ENCODE measurements around the gene RABGAP1L. TPM values are rescaled to one million over a fixed set of nuclear protein-coding genes. Genes with fewer than 3 reads are reported as not detected.
"Not testable (repeated sequence)": the region's sequence is repeated elsewhere in the genome, so short reads cannot be mapped to it uniquely, and the experiment has no call there.

The RABGAP1L gene
- polyA plus RNA-seq, 4 donors: 20.6 to 53.9 (median 25.1) TPM

DNA sequence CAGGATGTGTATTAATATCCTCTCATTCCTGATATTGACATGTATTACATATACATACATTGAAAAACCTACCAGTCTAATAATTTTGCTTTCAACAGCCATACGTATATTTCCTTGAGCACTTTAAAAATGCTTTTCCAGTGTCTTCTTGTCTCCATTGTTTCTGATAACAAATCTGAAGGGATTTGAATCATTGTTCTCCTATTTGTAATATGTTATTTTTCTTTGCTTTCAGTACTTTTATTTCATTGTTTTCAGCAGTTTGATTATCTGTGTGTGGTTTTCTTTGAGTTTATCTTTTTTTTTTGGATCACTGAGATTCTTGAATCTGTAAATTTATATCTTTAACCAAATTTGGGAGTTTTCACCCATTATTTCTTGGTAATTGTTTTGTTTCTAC lies 65.3 kb downstream of the RABGAP1L start:
- peak; percentile 33 for FAIRE-seq
- Histone ChIP-seq H3K36me3 (ENCODE audit: control insufficient read depth in 3 of 3, insufficient read depth in 2 of 3, low read depth in 1 of 3, low read length in 3 of 3) (peaks cover 3 to 14% (median 10%) of the 10 kb centered on the region in 3 donors), H3K27me3 (ENCODE audit: control insufficient read depth in 3 of 3, insufficient read depth in 3 of 3, low read length in 3 of 3) (no peaks in the 10 kb centered on the region), H3K4me1 (ENCODE audit: control insufficient read depth in 3 of 3, insufficient read depth in 2 of 3, low read depth in 1 of 3, low read length in 2 of 3) (no peaks in the 10 kb centered on the region), H3K9me3 (ENCODE audit: control insufficient read depth in 2 of 2, insufficient read depth in 1 of 2, low read depth in 1 of 2, low read length in 1 of 2) (peaks cover 0 to 4% of the 10 kb centered on the region in 2 donors), H3K27ac (ENCODE audit: low read depth in 1 of 3, low read length in 2 of 3) (no peak overlapping the region), H3K4me3 (ENCODE audit: low read depth in 1 of 3, low read length in 3 of 3) (no peak overlapping the region)
- no peak for DNase-seq
- WGBS, 3 donors: 93 to 100% (median 95%) methylated on average over 1 of the region's 1 CpG

DNA sequence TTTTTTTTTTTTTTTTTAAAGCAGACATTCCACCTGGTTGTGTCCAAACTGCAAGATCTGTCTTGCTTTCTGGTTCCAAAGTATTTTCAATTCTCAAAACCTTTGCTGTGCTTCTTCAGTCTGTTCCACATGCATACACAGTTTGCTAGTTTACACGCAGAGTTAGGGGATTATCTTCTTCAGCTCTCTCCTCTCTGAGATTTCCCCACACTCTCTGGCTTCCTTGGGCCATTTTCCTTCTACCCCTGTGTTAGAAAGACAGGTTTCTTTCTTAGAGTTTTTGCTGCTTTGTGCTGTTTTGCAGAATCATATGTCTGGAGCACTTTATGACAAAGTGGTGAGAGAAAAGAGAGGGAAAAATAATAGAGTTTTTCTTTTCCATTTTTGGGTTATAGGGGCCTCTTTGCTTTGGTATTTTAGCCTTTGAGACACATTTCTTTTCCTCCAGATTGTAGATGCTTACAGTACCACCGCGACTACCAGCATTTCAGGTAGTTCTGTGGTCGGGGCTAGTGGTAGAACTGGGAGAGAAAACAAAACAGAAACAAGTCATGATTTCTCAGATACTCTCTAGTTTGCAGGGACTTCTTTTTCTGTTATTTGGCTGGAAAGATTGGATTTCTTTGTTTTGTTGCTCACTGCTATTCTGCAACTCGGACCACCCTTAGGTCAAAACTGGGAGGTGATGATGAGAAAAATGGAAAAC lies 66.3 kb downstream of the RABGAP1L start:
- Histone ChIP-seq H3K4me3 (ENCODE audit: low read depth in 1 of 3, low read length in 3 of 3) (no peak overlapping the region), H3K4me1 (ENCODE audit: control insufficient read depth in 3 of 3, insufficient read depth in 2 of 3, low read depth in 1 of 3, low read length in 2 of 3) (no peaks in the 10 kb centered on the region), H3K27me3 (ENCODE audit: control insufficient read depth in 3 of 3, insufficient read depth in 3 of 3, low read length in 3 of 3) (no peaks in the 10 kb centered on the region), H3K9me3 (ENCODE audit: control insufficient read depth in 2 of 2, insufficient read depth in 1 of 2, low read depth in 1 of 2, low read length in 1 of 2) (peaks cover 0 to 4% of the 10 kb centered on the region in 2 donors), H3K27ac (ENCODE audit: low read depth in 1 of 3, low read length in 2 of 3) (no peak overlapping the region), H3K36me3 (ENCODE audit: control insufficient read depth in 3 of 3, insufficient read depth in 2 of 3, low read depth in 1 of 3, low read length in 3 of 3) (peaks cover 3 to 12% (median 10%) of the 10 kb centered on the region in 3 donors)
- FAIRE-seq (no peak), DNase-seq (no peak)
- 74 to 88% (median 84%) methylated on average over 5 of the region's 5 CpGs for WGBS, 3 donors

DNA sequence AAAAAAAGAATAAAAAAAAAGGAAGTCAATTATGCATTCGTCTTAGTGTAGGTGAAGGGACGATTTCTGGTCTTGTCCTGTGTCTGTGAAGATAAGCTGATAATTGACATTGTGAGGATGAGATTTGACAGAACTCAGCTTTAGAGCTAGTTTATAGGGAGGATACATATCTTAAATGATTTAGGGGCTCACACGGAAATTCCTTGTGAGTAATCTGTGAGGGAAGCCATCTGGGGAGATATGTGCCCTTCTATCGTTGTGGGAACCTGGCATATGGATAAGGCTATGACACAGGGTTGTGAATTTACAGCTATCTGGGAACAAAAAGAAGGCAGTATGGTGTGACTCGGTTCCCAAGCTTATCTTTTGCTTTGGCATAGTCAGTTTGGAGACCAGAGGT lies 71.1 kb downstream of the RABGAP1L start:
- Histone ChIP-seq H3K36me3 (ENCODE audit: control insufficient read depth in 3 of 3, insufficient read depth in 2 of 3, low read depth in 1 of 3, low read length in 3 of 3) (peaks cover 0 to 17% (median 6%) of the 10 kb centered on the region in 3 donors), H3K9me3 (ENCODE audit: control insufficient read depth in 2 of 2, insufficient read depth in 1 of 2, low read depth in 1 of 2, low read length in 1 of 2) (no peaks in the 10 kb centered on the region), H3K4me1 (ENCODE audit: control insufficient read depth in 3 of 3, insufficient read depth in 2 of 3, low read depth in 1 of 3, low read length in 2 of 3) (no peaks in the 10 kb centered on the region), H3K27me3 (ENCODE audit: control insufficient read depth in 3 of 3, insufficient read depth in 3 of 3, low read length in 3 of 3) (no peaks in the 10 kb centered on the region), H3K4me3 (ENCODE audit: low read depth in 1 of 3, low read length in 3 of 3) (no peak overlapping the region), H3K27ac (ENCODE audit: low read depth in 1 of 3, low read length in 2 of 3) (no peak overlapping the region)
- DNase-seq (no peak), FAIRE-seq (no peak)
- 75 to 93% (median 77%) methylated on average over 5 of the region's 5 CpGs for WGBS, 3 donors

DNA sequence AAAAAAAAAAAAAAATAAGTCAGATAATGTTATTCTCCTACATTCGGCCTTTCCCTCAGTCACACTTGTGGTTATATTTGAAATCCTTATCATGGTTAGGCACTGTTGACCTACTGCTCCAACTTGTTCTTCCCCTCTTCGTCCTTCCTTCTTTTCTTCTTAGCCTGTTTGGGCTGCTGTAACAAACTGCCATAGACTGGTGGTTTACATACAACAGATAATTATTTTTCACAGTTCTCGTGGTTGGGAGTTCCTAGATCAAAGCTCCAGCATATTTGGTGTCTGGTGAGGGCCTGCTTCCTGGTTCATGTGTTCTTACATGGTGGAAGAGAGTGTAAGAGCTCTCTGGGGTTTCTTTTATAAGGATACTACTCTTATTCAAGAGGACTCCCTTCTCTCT lies 73.4 kb downstream of the RABGAP1L start:
- Histone ChIP-seq H3K4me3 (ENCODE audit: low read depth in 1 of 3, low read length in 3 of 3) (no peak overlapping the region), H3K36me3 (ENCODE audit: control insufficient read depth in 3 of 3, insufficient read depth in 2 of 3, low read depth in 1 of 3, low read length in 3 of 3) (peaks cover 0 to 17% (median 6%) of the 10 kb centered on the region in 3 donors), H3K9me3 (ENCODE audit: control insufficient read depth in 2 of 2, insufficient read depth in 1 of 2, low read depth in 1 of 2, low read length in 1 of 2) (no peaks in the 10 kb centered on the region), H3K4me1 (ENCODE audit: control insufficient read depth in 3 of 3, insufficient read depth in 2 of 3, low read depth in 1 of 3, low read length in 2 of 3) (no peaks in the 10 kb centered on the region), H3K27me3 (ENCODE audit: control insufficient read depth in 3 of 3, insufficient read depth in 3 of 3, low read length in 3 of 3) (no peaks in the 10 kb centered on the region), H3K27ac (ENCODE audit: low read depth in 1 of 3, low read length in 2 of 3) (no peak overlapping the region)
- DNase-seq (no peak), FAIRE-seq (no peak)
- 87 to 95% (median 92%) methylated on average over 3 of the region's 3 CpGs for WGBS, 3 donors

DNA sequence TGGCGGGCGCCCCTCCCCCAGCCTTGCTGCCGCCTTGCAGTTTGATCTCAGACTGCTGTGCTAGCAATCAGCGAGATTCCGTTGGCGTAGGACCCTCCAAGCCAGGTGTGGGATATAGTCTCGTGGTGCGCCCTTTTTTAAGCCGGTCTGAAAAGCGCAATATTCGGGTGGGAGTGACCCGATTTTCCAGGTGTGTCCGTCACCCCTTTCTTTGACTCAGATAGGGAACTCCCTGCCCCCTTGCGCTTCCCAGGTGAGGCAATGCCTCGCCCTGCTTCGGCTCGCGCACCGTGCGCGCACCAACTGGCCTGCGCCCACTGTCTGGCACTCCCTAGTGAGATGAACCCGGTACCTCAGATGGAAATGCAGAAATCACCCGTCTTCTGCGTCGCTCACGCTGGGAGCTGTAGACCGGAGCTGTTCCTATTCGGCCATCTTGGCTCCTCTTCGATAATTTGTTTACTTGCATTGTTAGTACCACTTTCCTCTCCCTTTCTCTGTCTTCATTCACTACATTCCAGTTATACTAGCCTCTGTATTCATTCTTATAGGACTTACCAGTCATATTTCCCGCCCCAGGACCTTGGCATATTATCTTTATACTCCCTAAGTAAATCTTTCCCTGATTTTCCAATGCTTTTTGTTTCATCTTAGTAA lies 79.7 kb downstream of the RABGAP1L start:
- H3K9me3 ChIP-seq (ENCODE audit: control insufficient read depth in 2 of 2, insufficient read depth in 1 of 2, low read depth in 1 of 2, low read length in 1 of 2); H3K27ac ChIP-seq (ENCODE audit: low read depth in 1 of 3, low read length in 2 of 3); DNase-seq; H3K4me1 ChIP-seq (ENCODE audit: control insufficient read depth in 3 of 3, insufficient read depth in 2 of 3, low read depth in 1 of 3, low read length in 2 of 3); FAIRE-seq; H3K27me3 ChIP-seq (ENCODE audit: control insufficient read depth in 3 of 3, insufficient read depth in 3 of 3, low read length in 3 of 3); H3K4me3 ChIP-seq (ENCODE audit: low read depth in 1 of 3, low read length in 3 of 3); H3K36me3 ChIP-seq (ENCODE audit: control insufficient read depth in 3 of 3, insufficient read depth in 2 of 3, low read depth in 1 of 3, low read length in 3 of 3): not testable (repeated sequence)
- WGBS, 3 donors: 88 to 94% (median 93%) methylated on average over 28 to 31 of the region's 31 CpGs

DNA sequence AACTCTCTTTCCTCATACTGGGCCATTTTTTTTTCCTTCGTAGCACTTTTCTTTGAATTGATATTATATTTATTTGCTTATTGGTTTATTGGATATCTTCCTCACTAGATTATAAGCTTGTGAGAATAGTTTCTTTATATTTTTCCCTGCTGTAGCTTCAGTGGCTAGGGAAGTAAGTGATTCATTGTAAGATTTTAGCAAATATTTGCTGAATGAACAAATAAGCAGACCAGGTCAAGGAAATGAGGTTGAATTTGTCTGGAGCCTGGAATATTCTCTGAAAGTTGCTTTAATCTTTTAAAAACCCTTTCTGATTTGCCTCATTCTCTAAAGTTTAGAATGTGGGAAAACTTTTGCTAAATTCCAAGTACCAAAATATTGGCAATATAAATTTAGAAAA lies 80.2 kb downstream of the RABGAP1L start:
- WGBS, 3 donors: 89 to 94% (median 90%) methylated on average over 1 of the region's 1 CpG
- H3K36me3 ChIP-seq (ENCODE audit: control insufficient read depth in 3 of 3, insufficient read depth in 2 of 3, low read depth in 1 of 3, low read length in 3 of 3): peaks cover 0 to 10% (median 7%) of the 10 kb centered on the region in 3 donors
- FAIRE-seq (no peak), DNase-seq (no peak)
- no peaks in the 10 kb centered on the region for H3K27me3 ChIP-seq (ENCODE audit: control insufficient read depth in 3 of 3, insufficient read depth in 3 of 3, low read length in 3 of 3)
- no peaks in the 10 kb centered on the region for H3K4me1 ChIP-seq (ENCODE audit: control insufficient read depth in 3 of 3, insufficient read depth in 2 of 3, low read depth in 1 of 3, low read length in 2 of 3)
- H3K27ac ChIP-seq (ENCODE audit: low read depth in 1 of 3, low read length in 2 of 3): no peak overlapping the region
- H3K4me3 ChIP-seq (ENCODE audit: low read depth in 1 of 3, low read length in 3 of 3): no peak overlapping the region
- H3K9me3 ChIP-seq (ENCODE audit: control insufficient read depth in 2 of 2, insufficient read depth in 1 of 2, low read depth in 1 of 2, low read length in 1 of 2): no peaks in the 10 kb centered on the region

DNA sequence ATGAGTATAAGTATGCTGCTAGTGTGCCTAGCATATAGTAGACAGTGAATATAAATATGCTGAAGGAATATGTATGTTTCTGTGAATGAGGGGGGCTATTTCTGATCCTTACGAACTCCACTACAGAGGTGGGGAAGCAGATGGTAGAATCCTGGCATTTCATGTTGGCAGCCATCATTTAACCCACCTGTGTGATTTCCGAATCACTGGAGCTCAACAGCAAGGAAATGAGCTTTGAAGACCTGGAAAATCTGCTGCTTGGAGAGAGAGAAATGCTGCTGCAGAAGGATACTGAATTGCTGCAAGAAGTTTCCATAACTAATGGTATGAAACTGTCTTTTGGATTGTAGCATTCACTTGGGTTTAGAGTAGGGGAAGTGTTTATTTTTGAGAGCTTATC lies 83.5 kb downstream of the RABGAP1L start:
- no peaks in the 10 kb centered on the region for H3K4me1 ChIP-seq (ENCODE audit: control insufficient read depth in 3 of 3, insufficient read depth in 2 of 3, low read depth in 1 of 3, low read length in 2 of 3)
- FAIRE-seq (no peak), DNase-seq (no peak)
- no peak overlapping the region for H3K27ac ChIP-seq (ENCODE audit: low read depth in 1 of 3, low read length in 2 of 3)
- H3K36me3 ChIP-seq (ENCODE audit: control insufficient read depth in 3 of 3, insufficient read depth in 2 of 3, low read depth in 1 of 3, low read length in 3 of 3): peaks cover 3 to 17% (median 14%) of the 10 kb centered on the region in 3 donors
- 95 to 97% (median 96%) methylated on average over 2 of the region's 2 CpGs for WGBS, 3 donors
- no peaks in the 10 kb centered on the region for H3K27me3 ChIP-seq (ENCODE audit: control insufficient read depth in 3 of 3, insufficient read depth in 3 of 3, low read length in 3 of 3)
- no peaks in the 10 kb centered on the region for H3K9me3 ChIP-seq (ENCODE audit: control insufficient read depth in 2 of 2, insufficient read depth in 1 of 2, low read depth in 1 of 2, low read length in 1 of 2)
- no peak overlapping the region for H3K4me3 ChIP-seq (ENCODE audit: low read depth in 1 of 3, low read length in 3 of 3)

DNA sequence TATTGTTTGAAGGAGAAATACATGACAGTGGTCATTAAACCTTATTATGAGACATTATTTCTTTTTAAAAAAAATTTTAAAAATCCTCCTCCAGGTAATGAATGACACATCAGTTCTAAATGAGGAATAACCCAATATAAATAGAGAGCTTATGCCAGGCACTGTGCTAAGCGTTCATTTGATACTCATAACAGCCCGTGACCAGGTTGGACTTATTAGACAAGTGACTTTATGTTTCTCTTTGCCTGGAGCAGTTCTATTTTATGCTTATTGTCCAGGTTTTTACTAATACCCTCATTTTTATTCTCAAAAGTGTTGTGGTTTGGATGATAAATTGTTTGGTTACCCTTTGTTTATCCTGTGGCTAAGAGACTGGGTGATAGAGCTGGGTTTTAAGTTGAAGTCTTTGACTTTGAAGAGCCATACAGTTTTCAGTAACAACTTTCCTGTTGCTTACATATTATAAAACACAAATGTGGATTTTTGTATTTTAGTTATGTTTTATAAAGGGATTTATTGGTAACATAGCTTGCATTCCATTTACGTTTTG lies 84.2 kb downstream of the RABGAP1L start:
- H3K27me3 ChIP-seq (ENCODE audit: control insufficient read depth in 3 of 3, insufficient read depth in 3 of 3, low read length in 3 of 3): no peaks in the 10 kb centered on the region
- FAIRE-seq (no peak), DNase-seq (no peak)
- peaks cover 3 to 17% (median 14%) of the 10 kb centered on the region in 3 donors for H3K36me3 ChIP-seq (ENCODE audit: control insufficient read depth in 3 of 3, insufficient read depth in 2 of 3, low read depth in 1 of 3, low read length in 3 of 3)
- no peaks in the 10 kb centered on the region for H3K9me3 ChIP-seq (ENCODE audit: control insufficient read depth in 2 of 2, insufficient read depth in 1 of 2, low read depth in 1 of 2, low read length in 1 of 2)
- H3K27ac ChIP-seq (ENCODE audit: low read depth in 1 of 3, low read length in 2 of 3): no peak overlapping the region
- H3K4me1 ChIP-seq (ENCODE audit: control insufficient read depth in 3 of 3, insufficient read depth in 2 of 3, low read depth in 1 of 3, low read length in 2 of 3): no peaks in the 10 kb centered on the region
- H3K4me3 ChIP-seq (ENCODE audit: low read depth in 1 of 3, low read length in 3 of 3): no peak overlapping the region
- WGBS, 3 donors: 76 to 82% (median 78%) methylated on average over 3 of the region's 3 CpGs
